Stimulated activated CD4-positive, alpha-beta T cell treated with anti-CD3 and anti-CD28 coated beads, TNF-alpha, amount 100 ng/mL, for 1 hour (primary cell): ENCODE measurements around the gene B4GALT1.
"Not testable (repeated sequence)": the region's sequence is repeated elsewhere in the genome, so short reads cannot be mapped to it uniquely, and the experiment has no call there.

Experiments used
- DNase-seq, 3 donors: peaks; one replicate each; pipeline ENCODE4 v3.0.0-alpha.2; 2020; ENCODE audit warnings: low read depth in 3 of 3, low spot score in 1 of 3

B4GALT1 gene

DNA sequence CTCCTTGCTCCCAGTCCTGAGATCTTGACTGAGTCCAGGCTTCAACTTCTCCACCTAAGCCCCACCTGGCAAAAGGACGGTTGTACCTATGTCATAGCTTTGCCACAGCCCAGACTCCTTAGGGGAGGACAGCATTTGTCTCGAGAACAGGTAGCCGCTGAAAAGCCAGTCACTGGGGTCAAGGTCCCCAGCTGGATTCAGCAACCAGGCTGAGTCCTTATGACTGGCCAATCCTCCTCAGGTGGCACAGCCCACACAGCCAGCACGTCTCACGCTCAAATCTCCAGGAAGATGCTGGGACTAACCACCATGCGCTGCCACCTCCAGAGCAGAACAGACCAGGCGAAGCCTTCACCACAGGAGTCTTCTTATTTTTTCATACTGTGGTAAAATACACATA is 62.7 kb downstream of the B4GALT1 start:
- no peak for DNase-seq

DNA sequence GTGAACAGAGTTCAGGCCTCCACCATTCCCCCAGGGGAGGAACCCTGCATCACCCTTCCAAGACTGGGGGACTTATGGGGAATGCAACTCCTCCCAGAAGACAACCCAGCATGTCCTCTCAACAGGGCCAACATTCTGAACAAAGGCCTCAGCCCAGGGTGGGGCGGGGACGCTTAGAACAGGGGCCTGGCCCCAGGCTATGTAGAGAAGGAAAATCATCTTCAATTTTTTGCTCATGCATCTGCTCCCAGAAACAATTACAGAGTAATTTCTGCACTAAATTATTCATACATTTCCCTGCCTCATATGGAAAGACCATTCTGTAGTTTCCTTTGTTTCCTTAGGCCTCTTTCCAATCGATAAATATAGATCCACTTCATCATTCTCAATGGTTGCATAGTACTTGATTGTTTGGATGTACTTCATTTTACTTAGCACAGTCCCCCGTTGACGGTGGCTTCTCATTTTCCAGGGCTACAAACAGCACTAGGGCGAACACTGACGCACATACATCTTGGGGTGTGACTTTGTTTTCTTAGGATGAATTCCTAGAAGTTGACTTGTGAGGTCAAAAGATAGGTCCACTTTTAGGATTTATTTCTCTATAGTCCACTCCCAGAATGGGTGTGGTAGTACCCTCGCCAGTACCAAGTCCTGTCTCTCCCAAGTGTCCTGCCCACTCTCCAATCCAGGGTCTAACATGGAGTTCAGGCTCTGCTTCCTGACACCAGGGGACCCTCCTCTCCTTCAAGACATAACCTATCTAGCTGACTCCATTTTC is 63.4 kb downstream of the B4GALT1 start:
- DNase-seq, result no peak

GRCh38 chr9:33102551-33103210 is 64.5 kb downstream of the B4GALT1 start:
- DNase-seq, result no peak

- DNase-seq, result no peak
These were observed 65.8 kb downstream of the B4GALT1 start for GRCh38 chr9:33101104-33101951.

DNA sequence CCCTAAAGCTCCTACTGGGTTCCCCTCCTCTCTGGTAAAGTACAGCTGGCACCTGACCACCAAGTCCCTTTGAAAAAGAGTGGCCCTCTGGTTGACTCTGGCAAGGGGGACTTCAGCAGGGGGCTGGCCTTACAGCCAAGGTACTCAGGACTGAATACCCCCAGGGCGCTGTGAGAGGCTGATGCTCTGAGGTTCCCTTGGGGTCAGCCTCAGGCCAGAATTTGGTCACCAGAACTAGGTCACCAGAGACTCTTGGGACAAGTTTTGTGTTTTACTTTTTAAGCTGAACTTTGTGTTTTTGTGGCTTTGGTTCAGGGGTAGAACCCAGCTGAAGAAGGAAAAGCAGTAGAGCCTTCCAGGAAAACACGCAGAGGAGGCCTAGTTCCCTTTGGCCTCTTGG is 67.4 kb downstream of the B4GALT1 start:
- no peak for DNase-seq

DNA sequence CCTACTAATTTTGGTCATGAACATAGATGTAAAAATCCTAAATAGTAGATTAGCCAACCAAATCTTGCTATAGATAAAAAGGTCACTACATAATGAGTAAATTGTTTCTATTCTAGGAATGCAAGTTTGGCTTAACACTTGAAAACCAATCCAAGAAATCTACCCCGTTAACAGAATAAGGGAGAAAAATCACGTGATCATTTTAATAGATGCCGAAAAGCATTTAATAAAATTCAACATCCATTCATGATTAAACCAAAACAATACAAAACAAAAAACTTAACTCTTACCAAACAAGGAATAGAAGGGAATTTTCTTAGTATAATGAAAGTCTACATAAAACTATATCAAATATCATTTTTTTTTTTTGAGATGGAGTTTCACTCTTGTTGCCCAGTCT is 69.9 kb downstream of the B4GALT1 start:
- no peak for DNase-seq

- no peak for DNase-seq
These were observed 74.5 kb downstream of the B4GALT1 start for GRCh38 chr9:33092634-33093033.

DNA sequence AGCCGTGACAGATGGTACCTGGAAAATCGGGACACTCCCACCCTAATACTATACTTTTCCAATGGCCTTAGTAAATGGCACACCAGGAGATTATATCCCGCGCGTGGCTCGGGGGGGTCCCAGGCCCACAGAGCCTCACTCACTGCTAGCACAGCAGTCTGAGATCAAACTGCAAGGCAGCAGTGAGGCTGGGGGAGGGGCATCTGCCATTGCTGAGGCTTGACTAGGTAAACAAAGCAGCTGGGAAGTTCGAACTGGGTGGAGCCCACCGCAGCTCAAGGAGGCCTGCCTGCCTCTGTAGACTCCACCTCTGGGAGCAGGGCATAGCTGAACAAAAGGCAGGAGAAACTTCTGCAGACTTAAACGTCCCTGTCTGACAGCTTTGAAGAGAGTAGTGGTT is 81.5 kb downstream of the B4GALT1 start:
- DNase-seq, result not testable (repeated sequence)

DNA sequence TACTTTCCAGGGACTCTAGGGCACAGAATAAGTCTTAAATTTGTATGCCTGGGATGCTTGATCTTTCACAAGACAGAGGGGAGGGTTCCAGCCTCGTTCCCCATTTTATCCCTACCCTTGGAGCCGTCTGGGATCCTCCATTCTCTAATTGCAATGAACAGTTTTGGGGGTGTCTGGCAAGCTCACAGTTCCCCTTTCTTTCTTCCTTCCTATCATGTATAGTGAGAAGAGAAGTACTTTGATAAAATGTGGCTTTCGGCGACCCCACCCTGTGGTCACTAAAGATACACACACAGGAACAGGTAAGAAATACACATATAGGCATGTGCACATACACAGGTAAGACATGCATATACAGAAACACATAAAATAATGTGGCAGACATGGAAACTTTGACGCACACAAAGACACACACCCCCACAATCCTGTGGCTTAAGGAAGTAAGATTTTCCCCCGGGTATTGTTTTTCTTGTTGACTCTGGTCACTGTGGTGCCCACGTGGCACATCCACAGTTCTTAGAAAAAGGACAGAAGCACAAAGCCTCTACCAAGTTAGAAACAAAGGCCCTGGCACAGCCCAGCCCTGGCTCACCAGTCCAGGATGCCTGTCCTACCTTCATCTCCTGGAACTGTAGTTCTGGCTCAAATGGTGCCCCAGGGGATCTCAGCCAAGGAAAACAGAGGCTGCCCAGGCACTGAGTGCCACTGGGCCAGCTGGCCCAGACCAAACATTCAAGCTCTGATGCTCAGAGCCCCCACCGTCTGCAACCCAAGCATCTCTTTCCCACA is 84.4 kb downstream of the B4GALT1 start:
- DNase-seq, result no peak

DNA sequence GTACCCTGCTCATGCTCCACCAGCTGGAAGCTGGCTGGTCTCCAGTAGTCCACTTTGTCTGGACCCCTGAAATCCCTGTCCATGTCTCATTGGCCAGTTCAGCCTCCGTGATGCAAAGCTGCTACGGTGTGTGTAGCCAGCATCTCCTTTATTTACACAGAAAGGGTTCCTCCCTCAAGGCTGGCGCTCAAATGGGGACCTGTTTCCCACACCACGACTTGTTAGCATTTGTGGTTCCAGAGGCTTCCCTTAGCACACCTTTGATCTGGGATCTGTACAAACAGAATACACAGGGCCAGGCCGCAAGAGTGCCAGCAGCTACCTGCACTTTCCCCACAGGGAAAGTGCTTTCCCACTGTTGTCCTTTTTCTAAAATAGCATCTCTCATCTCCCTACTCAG is 85.0 kb downstream of the B4GALT1 start:
- DNase-seq, result no peak

DNA sequence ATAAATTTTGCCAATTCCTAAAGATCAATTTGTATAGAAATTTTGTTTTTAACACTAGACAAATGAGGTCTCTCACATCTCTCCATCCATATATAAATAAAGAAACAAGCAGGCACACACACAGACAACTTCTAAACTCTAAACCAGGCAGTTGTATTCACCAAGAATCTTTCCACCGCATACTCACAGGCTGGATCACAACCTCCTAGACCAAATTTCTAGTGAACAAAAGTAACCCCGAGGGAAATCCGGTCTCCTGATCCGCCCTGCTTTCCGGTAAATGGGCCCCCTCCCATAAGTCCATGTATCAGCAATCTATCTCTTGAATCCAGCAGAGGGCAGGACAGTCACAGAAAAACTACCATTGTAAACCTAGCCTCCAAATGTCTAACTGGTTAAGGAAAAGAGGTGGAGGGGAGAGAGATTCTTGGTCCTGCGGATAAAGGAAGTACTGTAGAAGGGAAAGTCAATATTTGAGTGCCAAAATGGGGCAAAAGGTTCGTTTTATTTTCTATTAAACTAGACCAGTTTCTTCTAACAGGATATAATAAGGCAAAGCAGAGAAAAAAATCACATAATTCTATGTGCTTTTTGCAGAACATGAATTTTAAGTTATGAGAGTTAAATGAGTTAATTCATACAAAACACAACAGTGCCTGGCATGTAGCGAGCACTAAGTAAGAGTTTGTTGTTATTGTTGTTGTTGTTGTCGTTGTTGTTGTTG is 85.8 kb downstream of the B4GALT1 start:
- peak in 2 of 3 donors; percentile 25 to 29 for DNase-seq

DNA sequence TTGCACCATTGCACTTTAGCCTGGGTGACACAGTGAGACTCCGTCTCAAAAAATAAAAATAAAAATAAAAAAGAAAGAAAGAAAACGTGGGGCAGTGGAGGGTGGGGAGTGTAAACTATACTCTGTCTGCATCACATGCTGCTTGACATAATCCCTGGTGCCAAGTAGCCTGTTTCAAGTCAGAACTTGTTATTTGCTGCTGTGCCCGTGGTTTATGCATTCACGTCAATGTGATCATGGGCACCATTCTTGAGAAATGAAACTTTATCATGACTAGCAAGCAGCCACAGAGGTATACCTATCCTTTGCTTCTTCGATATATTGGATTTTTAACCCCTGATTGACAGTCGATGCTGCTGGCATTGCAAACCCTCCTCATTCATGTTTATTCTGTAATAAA is 86.6 kb downstream of the B4GALT1 start:
- DNase-seq, result no peak

DNA sequence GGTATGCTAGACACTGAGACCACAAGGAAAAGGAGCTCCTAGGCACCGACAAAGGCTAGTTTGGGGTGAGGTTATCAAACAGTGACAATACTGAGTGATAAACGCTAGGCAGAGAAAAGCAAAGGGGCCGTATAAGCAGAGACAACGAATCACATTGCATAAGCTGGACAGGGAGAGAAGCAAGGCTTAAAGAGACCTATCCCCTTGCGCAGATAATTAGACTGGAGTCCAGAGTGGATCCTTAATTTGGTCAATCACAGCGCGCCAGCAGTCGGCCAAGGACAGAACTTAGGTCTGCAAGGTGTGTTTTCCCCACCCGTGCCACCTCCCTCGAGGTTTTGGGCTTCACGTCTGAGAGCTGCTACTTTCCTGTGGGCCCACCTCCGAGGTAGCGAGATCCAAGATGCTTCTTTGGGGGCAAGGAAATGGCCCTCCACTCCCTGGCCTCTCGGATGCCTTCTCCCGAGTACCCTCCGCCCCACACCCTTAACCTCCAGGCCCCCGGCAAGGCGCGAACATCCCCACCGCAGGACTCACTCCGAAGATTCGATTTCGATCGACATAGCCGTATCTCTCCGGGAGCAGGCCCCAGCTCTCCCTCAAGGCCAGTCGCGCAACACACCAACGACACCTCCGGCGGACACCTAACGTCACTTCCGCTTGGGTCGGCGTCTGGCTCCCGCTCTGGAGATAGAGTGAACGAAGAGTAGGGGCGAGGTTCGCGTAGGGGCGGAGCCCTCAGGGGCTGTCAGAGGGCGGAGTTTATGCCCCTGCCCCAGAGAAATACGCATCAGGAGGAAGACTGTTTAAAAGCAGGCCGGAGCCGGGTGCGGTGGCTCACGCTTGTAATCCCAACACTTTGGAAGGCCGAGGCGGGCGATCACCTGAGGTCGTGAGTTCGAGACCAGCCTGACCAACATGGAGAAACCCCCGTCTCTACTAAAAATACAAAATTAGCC is 90.8 kb downstream of the B4GALT1 start, which contains the start of gene SMU1:
Gene SMU1 (minus strand): TSS at position 629 of the 959 bp plus-strand sequence. CDS start 66 bp downstream, at position 563.
- DNase-seq, result peak; percentile 82 to 89 (median 84)

DNA sequence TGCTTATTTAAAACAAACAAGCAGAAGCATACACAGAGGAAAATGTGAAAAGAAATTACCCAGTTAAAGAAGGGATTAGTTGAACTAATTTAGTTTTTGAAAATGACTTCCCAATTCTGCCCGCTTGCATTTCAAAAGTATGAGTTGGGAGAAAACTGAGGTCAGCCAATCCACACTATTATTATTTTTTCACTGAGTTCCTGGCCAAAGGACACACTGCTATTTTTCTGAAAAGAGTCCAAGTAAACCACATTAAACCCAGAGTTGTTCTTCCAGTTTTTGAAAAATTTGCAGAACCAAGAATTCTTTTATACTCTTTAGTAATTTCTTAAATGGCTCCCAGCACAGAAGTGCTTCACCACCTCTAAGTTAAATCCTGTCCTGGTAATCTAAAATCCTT is 98.1 kb downstream of the B4GALT1 start:
- no peak for DNase-seq

DNA sequence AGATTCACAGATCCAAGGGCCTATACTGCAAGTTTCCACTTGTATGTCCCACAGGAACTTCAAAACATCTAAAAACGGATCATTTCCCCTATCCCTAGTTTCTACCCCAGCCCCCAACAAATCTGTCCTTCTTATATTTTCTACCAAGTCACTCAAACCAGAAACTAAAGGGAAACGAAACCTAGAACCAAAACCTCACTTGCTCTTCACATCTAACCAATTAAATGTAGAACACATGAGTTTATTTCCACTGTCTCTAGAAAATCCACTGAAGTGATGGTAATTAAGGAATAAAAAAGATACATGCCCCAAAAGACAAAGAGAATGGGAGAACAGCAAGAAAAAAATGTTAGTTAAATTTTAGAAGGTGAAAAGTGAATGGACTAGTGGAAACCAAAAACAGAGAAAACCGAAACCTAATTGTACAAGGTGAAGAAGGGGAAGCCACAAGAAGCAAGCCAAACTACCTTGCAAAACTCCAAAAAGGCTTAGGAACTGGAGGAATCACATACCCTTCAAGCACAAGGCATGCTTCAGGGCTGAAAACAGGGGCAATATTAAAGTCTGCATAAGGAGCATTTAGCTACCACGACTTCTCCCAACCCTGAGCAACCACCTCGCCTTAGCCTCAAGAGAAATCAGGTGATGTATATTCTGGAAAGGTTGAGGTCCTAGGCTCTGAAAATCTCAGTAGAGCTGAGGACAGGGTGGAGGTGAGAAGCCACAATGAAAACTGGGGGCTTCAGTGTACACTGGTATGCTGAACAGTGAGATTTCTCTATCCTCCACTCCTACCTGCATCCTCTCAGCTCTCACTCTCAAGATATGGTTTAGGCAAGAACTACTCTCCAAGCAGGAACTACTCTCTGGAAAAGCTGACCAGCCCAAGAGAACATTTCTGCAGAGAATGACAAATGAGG is 101.7 kb downstream of the B4GALT1 start:
- DNase-seq, result no peak
